ENCODE data around the gene ELMOD1.

GRCh38 chr11:107592231-107592590, 1.3 kb downstream of the ELMOD1 start:
- no peak for TF ChIP-seq CTCF (IDR thresholded peaks at IDR 0.05)
- no peak for TF ChIP-seq EZH2 (IDR thresholded peaks at IDR 0.05; ENCODE audit: borderline replicate concordance, insufficient read depth, low read depth, low read length, poor library complexity, severe bottlenecking)
